Osteoblast (primary cell): ENCODE data around the gene ZDHHC18. TPM values are rescaled to one million over a fixed set of nuclear protein-coding genes. Genes with fewer than 3 reads are reported as not detected.

Source experiments
- DNase-seq: peaks from one replicate; pipeline ENCODE4 v3.0.0; 2011; ENCODE audit warnings: low spot score, mixed read lengths; ENCODE audit not compliant: insufficient read length; ENCODE audit errors: missing footprints
- H2AFZ ChIP-seq: 2 replicates; pipeline ENCODE4 v1.6.0; 2011; ENCODE audit warnings: mild to moderate bottlenecking, low read length
- H3K27ac ChIP-seq: 2 replicates; pipeline ENCODE4 v1.5.1; 2011; ENCODE audit warnings: mild to moderate bottlenecking, low read depth, low read length, moderate library complexity
- H3K27me3 ChIP-seq: 2 replicates; pipeline ENCODE4 v1.6.0; 2012; ENCODE audit warnings: mild to moderate bottlenecking, control low read depth, inconsistent platforms, low read length, moderate library complexity; ENCODE audit not compliant: insufficient read depth
- H3K36me3 ChIP-seq: 2 replicates; pipeline ENCODE4 v1.5.1; 2011; ENCODE audit warnings: mild to moderate bottlenecking, low read length, control low read depth, moderate library complexity; ENCODE audit not compliant: insufficient read depth
- H3K4me1 ChIP-seq: 2 replicates; pipeline ENCODE4 v1.5.1; 2011; ENCODE audit warnings: mild to moderate bottlenecking, low read length, control low read depth, moderate library complexity; ENCODE audit not compliant: insufficient read depth
- H3K4me2 ChIP-seq: 2 replicates; pipeline ENCODE4 v1.6.0; 2011; ENCODE audit warnings: mild to moderate bottlenecking, low read length; ENCODE audit not compliant: insufficient read depth
- H3K4me3 ChIP-seq: fragments of 200-600 bp; sonication (generic); 3 replicates; pipeline ENCODE4 v1.5.1; 2012; ENCODE audit warnings: mild to moderate bottlenecking, low read length, inconsistent platforms; ENCODE audit not compliant: insufficient read depth
- H3K79me2 ChIP-seq: 2 replicates; pipeline ENCODE4 v1.6.0; 2012; ENCODE audit warnings: mild to moderate bottlenecking, low read length, control low read depth, inconsistent platforms; ENCODE audit not compliant: insufficient read depth
- H3K9me3 ChIP-seq: 2 replicates; pipeline ENCODE4 v1.5.1; 2011; ENCODE audit warnings: low read depth, low read length, control low read depth
- H4K20me1 ChIP-seq: 2 replicates; pipeline ENCODE4 v1.6.0; 2012; ENCODE audit warnings: mild to moderate bottlenecking, low read length, control low read depth; ENCODE audit not compliant: insufficient read depth
- CTCF ChIP-seq: IDR thresholded peaks from 2 replicates; pipeline ENCODE4 v1.5.1; 2011; ENCODE audit warnings: mild to moderate bottlenecking, low read depth, low read length, moderate library complexity; ENCODE audit errors: extremely low read depth
- total RNA-seq: library from RNA; depleted of rRNA; stranded (reverse); fragments of >200 nt; gene quantifications from 2 replicates; pipeline ENCODE4 v1.2.3, GENCODE V29; 2012

The ZDHHC18 gene
- total RNA-seq, 1 donor: 7.6 TPM

- Histone ChIP-seq H3K79me2 (peaks cover 52% of the 10 kb centered on the region), H2AFZ (no peak overlapping the region), H3K27me3 (no peaks in the 10 kb centered on the region), H4K20me1 (peaks cover 3% of the 10 kb centered on the region), H3K36me3 (peaks cover 43% of the 10 kb centered on the region), H3K27ac (no peak overlapping the region), H3K4me1 (peaks cover 9% of the 10 kb centered on the region), H3K4me2 (no peak overlapping the region), H3K4me3 (no peak overlapping the region), H3K9me3 (no peaks in the 10 kb centered on the region)
- DNase-seq: no peak
- TF ChIP-seq CTCF: no peak
These were observed 67.8 kb downstream of the ZDHHC18 start for GRCh38 chr1:26894263-26894662.

- Histone ChIP-seq H3K27me3 (no peaks in the 10 kb centered on the region), H2AFZ (no peak overlapping the region), H3K79me2 (peaks cover 57% of the 10 kb centered on the region), H3K4me2 (no peak overlapping the region), H3K36me3 (peaks cover 39% of the 10 kb centered on the region), H3K9me3 (no peaks in the 10 kb centered on the region), H3K4me3 (no peak overlapping the region), H4K20me1 (no peaks in the 10 kb centered on the region), H3K4me1 (peaks cover 16% of the 10 kb centered on the region), H3K27ac (no peak overlapping the region)
- TF ChIP-seq CTCF: no peak
- no peak for DNase-seq
These were observed 70.9 kb downstream of the ZDHHC18 start for GRCh38 chr1:26897351-26897750.

- peak within 1 kb of the TSS; percentile 86 for H2AFZ ChIP-seq
- no peak for TF ChIP-seq CTCF
These were observed 73.7 kb downstream of the ZDHHC18 start, which contains the start of gene GPATCH3 for GRCh38 chr1:26900001-26900814. TSS of gene GPATCH3 (minus strand) at chr1:26900467. CDS start at chr1:26900442, 25 bp downstream.

GRCh38 chr1:26900815-26901511, 74.5 kb downstream of the ZDHHC18 start:
- peak overlapping the region; percentile 98 for H3K4me3 ChIP-seq
- no peak for DNase-seq
- H3K79me2 ChIP-seq: peaks cover 40% of the 10 kb centered on the region
- no peaks in the 10 kb centered on the region for H4K20me1 ChIP-seq
- H3K9me3 ChIP-seq: no peaks in the 10 kb centered on the region
- no peaks in the 10 kb centered on the region for H3K27me3 ChIP-seq
- peak overlapping the region; percentile 99 for H3K4me2 ChIP-seq
- TF ChIP-seq CTCF: no peak
- H2AFZ ChIP-seq: peak overlapping the region; percentile 86
- H3K4me1 ChIP-seq: peaks cover 16% of the 10 kb centered on the region
- H3K36me3 ChIP-seq: peaks cover 15% of the 10 kb centered on the region
- H3K27ac ChIP-seq: peak overlapping the region; percentile 82

More at GRCh38 chr1:26900001-26900814, 73.7 kb downstream of the ZDHHC18 start, which contains the start of gene GPATCH3:
- Histone ChIP-seq H4K20me1 (no peaks in the 10 kb centered on the region), H3K27me3 (no peaks in the 10 kb centered on the region), H3K4me3 (peak within 1 kb of the TSS; percentile 98), H3K79me2 (peaks cover 45% of the 10 kb centered on the region), H3K36me3 (peaks cover 17% of the 10 kb centered on the region), H3K9me3 (no peaks in the 10 kb centered on the region), H3K4me1 (peaks cover 16% of the 10 kb centered on the region), H3K4me2 (peak within 1 kb of the TSS; percentile 99), H3K27ac (peak within 1 kb of the TSS; percentile 82)
- peak; percentile 95 for DNase-seq
